CD14-positive monocyte (primary cell): ENCODE results near the gene ABI2. TPM values are rescaled to one million over a fixed set of nuclear protein-coding genes. Genes with fewer than 3 reads are reported as not detected.

Experiments used
- DNase-seq, 3 donors: peaks; one replicate each; pipeline ENCODE4 v3.0.0-alpha.2; 2011 to 2022
- H2AFZ ChIP-seq: 2 replicates; pipeline ENCODE4 v1.6.0; 2012; ENCODE audit warnings: mild to moderate bottlenecking, low read depth, low read length, inconsistent platforms; ENCODE audit not compliant: insufficient read depth, poor library complexity, severe bottlenecking
- H3K27ac ChIP-seq, 2 donors: 1 replicate in 1 of 2; 2 replicates in 1 of 2; pipeline ENCODE4 v1.5.1; 2012 to 2013; ENCODE audit warnings: low read length in 2 of 2, control low read depth in 1 of 2, inconsistent platforms in 1 of 2, low read depth in 1 of 2, mild to moderate bottlenecking in 1 of 2
- H3K27me3 ChIP-seq, 2 donors: one replicate each; pipeline versions ENCODE4 v1.6.0 to v1.6.1; 2011 to 2013; ENCODE audit warnings: low read length in 2 of 2; ENCODE audit not compliant: control insufficient read depth in 2 of 2, insufficient read depth in 2 of 2
- H3K36me3 ChIP-seq, 2 donors: replicated peaks in 1 of 2; 1 replicate in 1 of 2; 2 replicates in 1 of 2; pipeline versions ENCODE4 v1.5.1 to v1.6.1; 2012 to 2013; ENCODE audit warnings: low read length in 2 of 2, control low read depth in 1 of 2, inconsistent platforms in 1 of 2, mild to moderate bottlenecking in 1 of 2; ENCODE audit not compliant: insufficient read depth in 2 of 2, control insufficient read depth in 1 of 2
- H3K4me1 ChIP-seq, 2 donors: 1 replicate in 1 of 2; 2 replicates in 1 of 2; pipeline versions ENCODE4 v1.5.1 to v1.6.1; 2012 to 2013; ENCODE audit warnings: low read length in 2 of 2, control low read depth in 1 of 2, inconsistent platforms in 1 of 2, mild to moderate bottlenecking in 1 of 2, moderate library complexity in 1 of 2; ENCODE audit not compliant: insufficient read depth in 2 of 2, control insufficient read depth in 1 of 2
- H3K4me2 ChIP-seq: replicated peaks from 2 replicates; pipeline ENCODE3; 2012; ENCODE audit warnings: low read length, moderate library complexity, mild to moderate bottlenecking; ENCODE audit not compliant: poor library complexity, severe bottlenecking; ENCODE audit errors: extremely low read depth
- H3K4me3 ChIP-seq, 3 experiments: fragments of 200-600 bp in 1 of 3; sonication (generic) in 1 of 3; replicated peaks in 1 of 3; 1 replicate in 2 of 3; 2 replicates in 1 of 3; pipeline ENCODE4 v1.5.1; 2011 to 2013; ENCODE audit warnings: low read length in 3 of 3, mild to moderate bottlenecking in 3 of 3, control low read depth in 2 of 3, low read depth in 2 of 3, inconsistent platforms in 1 of 3, moderate library complexity in 1 of 3
- H3K79me2 ChIP-seq: 2 replicates; pipeline ENCODE4 v1.6.0; 2012; ENCODE audit warnings: mild to moderate bottlenecking, control low read depth, inconsistent platforms, low read length, moderate library complexity; ENCODE audit not compliant: insufficient read depth
- H3K9ac ChIP-seq: 2 replicates; pipeline ENCODE4 v1.6.0; 2017; ENCODE audit warnings: low read length, mild to moderate bottlenecking; ENCODE audit not compliant: insufficient read depth, poor library complexity, severe bottlenecking
- H3K9me3 ChIP-seq, 2 donors: replicated peaks in 1 of 2; 1 replicate in 1 of 2; 2 replicates in 1 of 2; pipeline versions ENCODE4 v1.5.1 to v1.6.1; 2012 to 2013; ENCODE audit warnings: low read length in 2 of 2, control low read depth in 1 of 2; ENCODE audit not compliant: control insufficient read depth in 1 of 2, insufficient read depth in 1 of 2
- H4K20me1 ChIP-seq: 2 replicates; pipeline ENCODE4 v1.6.0; 2012; ENCODE audit warnings: mild to moderate bottlenecking, low read length, control low read depth, moderate library complexity; ENCODE audit not compliant: insufficient read depth
- H3K27ac Mint-ChIP-seq, 7 donors: one replicate each; pipeline ENCODE4 v1.8.0; 2020; ENCODE audit warnings: mild to moderate bottlenecking in 7 of 7, mixed read lengths in 7 of 7, moderate library complexity in 6 of 7, inconsistent platforms in 2 of 7
- H3K27me3 Mint-ChIP-seq, 3 donors: one replicate each; pipeline ENCODE4 v1.8.0; 2021 to 2022; ENCODE audit warnings: low read depth in 3 of 3, mild to moderate bottlenecking in 3 of 3, mixed read lengths in 3 of 3, moderate library complexity in 3 of 3, inconsistent platforms in 1 of 3
- H3K36me3 Mint-ChIP-seq, 2 donors: one replicate each; pipeline ENCODE4 v1.8.0; 2020; ENCODE audit warnings: mixed read lengths in 2 of 2, inconsistent platforms in 1 of 2, mild to moderate bottlenecking in 1 of 2
- H3K4me1 Mint-ChIP-seq: one replicate; pipeline ENCODE4 v1.8.0; 2020; ENCODE audit warnings: mild to moderate bottlenecking, mixed read lengths
- H3K4me3 Mint-ChIP-seq, 2 donors: one replicate each; pipeline ENCODE4 v1.8.0; 2020; ENCODE audit warnings: mild to moderate bottlenecking in 2 of 2, mixed read lengths in 2 of 2, moderate library complexity in 1 of 2
- H3K9me3 Mint-ChIP-seq, 7 donors: one replicate each; pipeline ENCODE4 v1.8.0; 2020 to 2022; ENCODE audit warnings: mixed read lengths in 7 of 7, mild to moderate bottlenecking in 6 of 7, moderate library complexity in 6 of 7, inconsistent platforms in 2 of 7
- WGBS: methylation state at CpG from one replicate; pipeline ENCODE4 v1.1.5; 2013; ENCODE audit warnings: missing lambda C conversion rate; ENCODE audit not compliant: insufficient coverage; 5-methylcytosine and 5-hydroxymethylcytosine counted together
- intact Hi-C, 2 donors: fragments of 100-400 bp; cut with micrococcal nuclease; formaldehyde crosslinking; loops; one replicate each; pipeline versions ENCODE4 v1.15.0 to v1.15.1; 2023
- polyA plus RNA-seq, 3 donors: library from polyadenylated mRNA; depleted of rRNA in 1 of 3; unstranded in 2 of 3; stranded (reverse) in 1 of 3; fragments of 300-500 nt in 2 of 3; fragments of >200 nt in 1 of 3; fragmentation: Illumina TruSeq in 2 of 3; gene quantifications; 1 replicate in 2 of 3; 2 replicates in 1 of 3; pipeline ENCODE4 v1.2.3, GENCODE V29; 2012 to 2021
- TF ChIP-seq, protein P1 (sequence below): fragments of 200-600 bp; IDR thresholded peaks from one replicate; pipeline ENCODE4 v1.8.0; 2022; ENCODE audit warnings: antibody characterized with exemption, mild to moderate bottlenecking

Gene ABI2
- polyA plus RNA-seq, 3 donors = 6.1 to 9.2 (median 7.1) TPM

DNA sequence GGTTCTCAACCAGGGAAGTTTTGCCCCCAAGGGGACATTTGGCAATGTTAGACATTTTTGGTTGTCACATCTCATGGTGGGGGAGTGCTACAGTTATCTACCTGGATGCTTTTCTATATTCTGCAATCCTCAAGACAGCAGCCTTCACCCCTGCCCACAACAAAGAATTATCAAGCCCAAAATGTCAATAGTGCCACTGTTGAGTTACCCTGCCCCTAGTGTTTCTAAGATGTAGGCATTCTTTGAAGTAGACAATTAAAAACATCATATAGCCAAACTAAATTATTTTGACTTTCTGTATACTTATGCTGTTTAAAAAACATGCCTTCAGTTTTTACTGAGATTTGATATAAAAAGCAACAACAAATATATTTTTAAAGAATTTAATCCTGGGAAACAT is 48.0 kb downstream of the ABI2 start:
- intact Hi-C loops = no loop called here
- Mint-ChIP-seq H3K36me3 (no peaks in the 10 kb centered on the region), H3K27ac (no peak overlapping the region), H3K9me3 (peaks cover 0 to 4% (median 0%) of the 10 kb centered on the region in 7 donors), H3K4me3 (no peak overlapping the region), H3K4me1 (no peaks in the 10 kb centered on the region), H3K27me3 (no peaks in the 10 kb centered on the region)
- H4K20me1 ChIP-seq = no peaks in the 10 kb centered on the region
- H3K4me2 ChIP-seq = no peak overlapping the region
- no peaks in the 10 kb centered on the region for H3K79me2 ChIP-seq
- H3K27ac ChIP-seq = no peak overlapping the region
- no peak overlapping the region for H2AFZ ChIP-seq
- H3K9me3 ChIP-seq = peaks cover 0 to 4% of the 10 kb centered on the region in 2 donors
- no peak for DNase-seq
- no peak overlapping the region for H3K4me3 ChIP-seq
- H3K9ac ChIP-seq = no peak overlapping the region
- no peaks in the 10 kb centered on the region for H3K4me1 ChIP-seq
- TF ChIP-seq, protein P1, sequence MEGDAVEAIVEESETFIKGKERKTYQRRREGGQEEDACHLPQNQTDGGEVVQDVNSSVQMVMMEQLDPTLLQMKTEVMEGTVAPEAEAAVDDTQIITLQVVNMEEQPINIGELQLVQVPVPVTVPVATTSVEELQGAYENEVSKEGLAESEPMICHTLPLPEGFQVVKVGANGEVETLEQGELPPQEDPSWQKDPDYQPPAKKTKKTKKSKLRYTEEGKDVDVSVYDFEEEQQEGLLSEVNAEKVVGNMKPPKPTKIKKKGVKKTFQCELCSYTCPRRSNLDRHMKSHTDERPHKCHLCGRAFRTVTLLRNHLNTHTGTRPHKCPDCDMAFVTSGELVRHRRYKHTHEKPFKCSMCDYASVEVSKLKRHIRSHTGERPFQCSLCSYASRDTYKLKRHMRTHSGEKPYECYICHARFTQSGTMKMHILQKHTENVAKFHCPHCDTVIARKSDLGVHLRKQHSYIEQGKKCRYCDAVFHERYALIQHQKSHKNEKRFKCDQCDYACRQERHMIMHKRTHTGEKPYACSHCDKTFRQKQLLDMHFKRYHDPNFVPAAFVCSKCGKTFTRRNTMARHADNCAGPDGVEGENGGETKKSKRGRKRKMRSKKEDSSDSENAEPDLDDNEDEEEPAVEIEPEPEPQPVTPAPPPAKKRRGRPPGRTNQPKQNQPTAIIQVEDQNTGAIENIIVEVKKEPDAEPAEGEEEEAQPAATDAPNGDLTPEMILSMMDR = no peak
- H3K36me3 ChIP-seq = no peaks in the 10 kb centered on the region
- no peaks in the 10 kb centered on the region for H3K27me3 ChIP-seq

DNA sequence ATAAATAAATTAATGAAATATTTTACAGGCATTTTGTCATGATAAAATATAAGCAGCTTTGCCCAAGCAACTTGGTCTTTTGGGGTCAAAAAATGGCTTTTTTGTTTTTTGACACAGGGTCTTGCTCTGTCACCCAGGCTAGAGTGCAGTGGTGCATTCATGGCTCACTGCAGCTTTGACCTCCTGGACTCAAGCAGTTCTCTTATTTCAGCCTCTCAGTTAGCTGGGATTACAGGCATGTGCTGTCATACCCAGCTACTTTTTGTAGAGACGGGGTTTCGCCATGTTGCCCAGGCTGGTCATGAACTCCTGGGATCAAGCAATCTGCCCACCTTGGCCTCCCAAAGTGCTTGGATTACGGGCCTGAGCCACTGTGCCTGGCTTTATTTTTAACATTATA is 51.0 kb downstream of the ABI2 start:
- Mint-ChIP-seq H3K4me1 (no peaks in the 10 kb centered on the region), H3K9me3 (no peaks in the 10 kb centered on the region), H3K27me3 (no peaks in the 10 kb centered on the region), H3K36me3 (no peaks in the 10 kb centered on the region), H3K4me3 (no peak overlapping the region), H3K27ac (no peak overlapping the region)
- no peak overlapping the region for H2AFZ ChIP-seq
- DNase-seq = no peak
- H3K36me3 ChIP-seq = no peaks in the 10 kb centered on the region
- no peaks in the 10 kb centered on the region for H3K9me3 ChIP-seq
- H3K27ac ChIP-seq = no peak overlapping the region
- TF ChIP-seq, protein P1 = no peak
- WGBS = 90% methylated on average over 2 of the region's 3 CpGs
- H3K4me2 ChIP-seq = no peak overlapping the region
- no peaks in the 10 kb centered on the region for H4K20me1 ChIP-seq
- H3K9ac ChIP-seq = no peak overlapping the region
- no peaks in the 10 kb centered on the region for H3K4me1 ChIP-seq
- no peaks in the 10 kb centered on the region for H3K27me3 ChIP-seq
- intact Hi-C loops = no loop called here
- H3K79me2 ChIP-seq = no peaks in the 10 kb centered on the region
- no peak overlapping the region for H3K4me3 ChIP-seq
